Tongue (tissue), 2 donors: ENCODE measurements around the gene VWA5B1. TPM values are rescaled to one million over a fixed set of nuclear protein-coding genes. Genes with fewer than 3 reads are reported as not detected.
A peak's percentile ranks its signal among the peaks of the same experiment; 100 is the strongest.
"Not testable (repeated sequence)": the region's sequence is repeated elsewhere in the genome, so short reads cannot be mapped to it uniquely, and the experiment has no call there.

Experiments
- DNase-seq: peaks from one replicate; pipeline ENCODE4 v3.0.0-alpha.2; 2015
- total RNA-seq: library from RNA; depleted of rRNA; stranded (reverse); fragments of >200 nt; gene quantifications from one replicate; pipeline ENCODE4 v1.2.3, GENCODE V29; 2014

The VWA5B1 gene
- total RNA-seq, result 0.31 TPM

GRCh38 chr1:20290624-20291597, at the start of gene VWA5B1:
Gene VWA5B1 (plus strand): TSS chr1:20290875. CDS start chr1:20310602, 19,727 bp downstream.
- peak; percentile 52 for DNase-seq

GRCh38 chr1:20242890-20243479, 47.7 kb upstream of the VWA5B1 start:
- DNase-seq, result no peak

GRCh38 chr1:20248971-20249612, 41.6 kb upstream of the VWA5B1 start:
- no peak for DNase-seq

- DNase-seq, result peak; percentile 44
Observed at GRCh38 chr1:20250340-20250989, 40.2 kb upstream of the VWA5B1 start.

- DNase-seq, result no peak
Observed at GRCh38 chr1:20252587-20252986, 38.1 kb upstream of the VWA5B1 start.

GRCh38 chr1:20255666-20256065, 35.0 kb upstream of the VWA5B1 start:
- DNase-seq, result peak; percentile 53

- DNase-seq, result no peak
Observed at GRCh38 chr1:20259646-20260045, 31.0 kb upstream of the VWA5B1 start.

GRCh38 chr1:20261095-20261494, 29.6 kb upstream of the VWA5B1 start:
- no peak for DNase-seq

- DNase-seq, result no peak
Observed at GRCh38 chr1:20262810-20263534, 27.7 kb upstream of the VWA5B1 start.

- DNase-seq, result peak; percentile 40
Observed at GRCh38 chr1:20265250-20265649, 25.4 kb upstream of the VWA5B1 start.

GRCh38 chr1:20266141-20266540, 24.5 kb upstream of the VWA5B1 start:
- no peak for DNase-seq

- DNase-seq, result no peak
Observed at GRCh38 chr1:20266642-20267041, 24.0 kb upstream of the VWA5B1 start.

- no peak for DNase-seq
Observed at GRCh38 chr1:20271498-20272400, 18.9 kb upstream of the VWA5B1 start.

- DNase-seq, result not testable (repeated sequence)
Observed at GRCh38 chr1:20273716-20274115, 17.0 kb upstream of the VWA5B1 start.

- no peak for DNase-seq
Observed at GRCh38 chr1:20275319-20275925, 15.3 kb upstream of the VWA5B1 start.

- DNase-seq, result no peak
Observed at GRCh38 chr1:20276485-20277159, 14.1 kb upstream of the VWA5B1 start.

- DNase-seq, result no peak
Observed at GRCh38 chr1:20278692-20279130, 12.0 kb upstream of the VWA5B1 start.

- DNase-seq, result no peak
Observed at GRCh38 chr1:20279509-20279908, 11.2 kb upstream of the VWA5B1 start.

- DNase-seq, result no peak
Observed at GRCh38 chr1:20280341-20280740, 10.3 kb upstream of the VWA5B1 start.

- DNase-seq, result no peak
Observed at GRCh38 chr1:20280906-20281305, 9.8 kb upstream of the VWA5B1 start.
